ENCODE results near the gene SRGAP2B.
"Not testable (repeated sequence)": the region's sequence is repeated elsewhere in the genome, so short reads cannot be mapped to it uniquely, and the experiment has no call there.

DNA sequence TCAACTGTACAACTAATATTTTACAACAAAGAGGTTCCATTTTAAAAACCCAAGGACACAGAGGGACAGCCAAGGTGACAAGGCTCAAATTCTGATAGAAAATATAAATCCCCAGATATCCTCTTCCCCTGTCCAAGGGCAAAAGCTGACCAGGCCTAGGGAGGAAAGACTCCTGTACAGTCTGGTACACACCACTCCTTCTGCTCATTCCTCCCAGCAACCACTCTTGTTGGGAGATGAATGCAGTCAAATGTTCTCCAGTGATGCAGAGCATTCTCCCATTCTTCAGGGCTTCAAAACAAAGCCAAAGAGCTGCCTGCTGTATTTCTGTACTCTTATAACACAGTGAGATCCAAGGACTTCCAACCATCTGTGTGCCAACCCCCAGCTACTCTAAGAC, 69.8 kb downstream of the SRGAP2B start:
- TF ChIP-seq, protein P1, sequence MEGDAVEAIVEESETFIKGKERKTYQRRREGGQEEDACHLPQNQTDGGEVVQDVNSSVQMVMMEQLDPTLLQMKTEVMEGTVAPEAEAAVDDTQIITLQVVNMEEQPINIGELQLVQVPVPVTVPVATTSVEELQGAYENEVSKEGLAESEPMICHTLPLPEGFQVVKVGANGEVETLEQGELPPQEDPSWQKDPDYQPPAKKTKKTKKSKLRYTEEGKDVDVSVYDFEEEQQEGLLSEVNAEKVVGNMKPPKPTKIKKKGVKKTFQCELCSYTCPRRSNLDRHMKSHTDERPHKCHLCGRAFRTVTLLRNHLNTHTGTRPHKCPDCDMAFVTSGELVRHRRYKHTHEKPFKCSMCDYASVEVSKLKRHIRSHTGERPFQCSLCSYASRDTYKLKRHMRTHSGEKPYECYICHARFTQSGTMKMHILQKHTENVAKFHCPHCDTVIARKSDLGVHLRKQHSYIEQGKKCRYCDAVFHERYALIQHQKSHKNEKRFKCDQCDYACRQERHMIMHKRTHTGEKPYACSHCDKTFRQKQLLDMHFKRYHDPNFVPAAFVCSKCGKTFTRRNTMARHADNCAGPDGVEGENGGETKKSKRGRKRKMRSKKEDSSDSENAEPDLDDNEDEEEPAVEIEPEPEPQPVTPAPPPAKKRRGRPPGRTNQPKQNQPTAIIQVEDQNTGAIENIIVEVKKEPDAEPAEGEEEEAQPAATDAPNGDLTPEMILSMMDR (IDR thresholded peaks at IDR 0.05; ENCODE audit: low read length), result not testable (repeated sequence)
- not testable (repeated sequence) for TF ChIP-seq EZH2 (IDR thresholded peaks at IDR 0.05; ENCODE audit: borderline replicate concordance, low read length)

Data from OCI-LY1 (cell line).